HG02973 (cell line): ENCODE measurements around the gene FH.

Experiments used
- ATAC-seq: cut with Tn5 transposase; IDR thresholded peaks from one replicate; pipeline ENCODE4 v1.9.1; 2021; ENCODE audit warnings: moderate library complexity; ENCODE audit not compliant: unreplicated experiment

FH gene

DNA sequence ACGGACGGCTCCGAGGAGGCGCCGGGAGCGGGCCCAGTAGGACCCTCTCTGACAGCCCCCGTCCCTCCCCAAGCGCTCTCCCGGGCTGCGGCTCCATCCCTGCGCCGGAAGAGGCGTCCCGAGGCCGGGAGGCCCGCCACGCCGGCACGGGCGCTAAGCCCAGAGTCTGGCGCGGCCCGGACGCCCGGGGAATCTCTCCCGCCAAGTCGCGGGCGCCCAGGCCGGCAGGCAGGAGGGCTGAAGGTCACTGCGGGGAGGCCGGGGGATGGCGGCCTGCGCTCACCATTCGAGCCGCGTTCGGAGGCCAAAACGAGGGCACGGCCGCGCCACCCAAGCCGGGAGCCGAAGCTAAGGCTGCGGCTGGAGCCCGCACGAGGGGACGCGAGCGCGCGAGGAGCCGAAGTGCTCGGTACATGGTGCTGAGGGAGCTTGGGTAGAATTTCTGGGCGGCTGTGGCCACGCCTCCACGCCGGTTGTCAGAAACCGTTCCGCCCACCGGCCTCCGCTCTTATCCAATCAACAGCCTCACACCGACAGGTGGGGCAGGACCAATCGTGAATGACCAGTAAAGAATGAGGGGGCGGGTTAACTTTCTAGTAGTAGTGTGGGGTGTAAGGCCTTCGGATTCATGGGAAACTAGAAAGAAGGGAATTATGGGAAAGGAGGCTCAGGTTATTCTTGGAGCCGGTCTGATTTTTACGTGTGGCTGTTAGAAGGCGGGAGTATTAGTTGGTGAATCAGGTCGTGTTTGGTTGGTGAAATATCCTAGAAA lies at the start of gene FH:
FH (minus strand) TSS at position 448 of the 772 bp plus-strand sequence; CDS start at position 415, 33 bp downstream.
- peak; percentile 97 for ATAC-seq

DNA sequence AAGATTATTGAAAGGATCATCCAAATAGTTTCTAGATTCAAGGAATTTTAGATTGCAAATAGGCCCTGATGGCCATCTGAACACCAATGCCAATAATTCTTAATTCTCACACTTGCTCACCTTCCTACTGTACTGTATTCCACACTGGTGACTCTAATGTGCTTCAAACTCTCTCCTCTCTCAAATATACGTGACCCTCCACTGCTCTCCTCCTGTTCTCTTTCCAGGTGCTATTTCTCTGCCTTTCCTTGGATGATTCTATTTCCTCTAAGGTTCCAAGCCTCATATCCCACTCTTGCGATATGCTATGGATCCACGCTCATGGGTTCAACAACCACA lies 41.3 kb upstream of the FH start:
- ATAC-seq: no peak

- ATAC-seq: no peak
These were observed 40.7 kb upstream of the FH start for GRCh38 chr1:241560146-241560848.

DNA sequence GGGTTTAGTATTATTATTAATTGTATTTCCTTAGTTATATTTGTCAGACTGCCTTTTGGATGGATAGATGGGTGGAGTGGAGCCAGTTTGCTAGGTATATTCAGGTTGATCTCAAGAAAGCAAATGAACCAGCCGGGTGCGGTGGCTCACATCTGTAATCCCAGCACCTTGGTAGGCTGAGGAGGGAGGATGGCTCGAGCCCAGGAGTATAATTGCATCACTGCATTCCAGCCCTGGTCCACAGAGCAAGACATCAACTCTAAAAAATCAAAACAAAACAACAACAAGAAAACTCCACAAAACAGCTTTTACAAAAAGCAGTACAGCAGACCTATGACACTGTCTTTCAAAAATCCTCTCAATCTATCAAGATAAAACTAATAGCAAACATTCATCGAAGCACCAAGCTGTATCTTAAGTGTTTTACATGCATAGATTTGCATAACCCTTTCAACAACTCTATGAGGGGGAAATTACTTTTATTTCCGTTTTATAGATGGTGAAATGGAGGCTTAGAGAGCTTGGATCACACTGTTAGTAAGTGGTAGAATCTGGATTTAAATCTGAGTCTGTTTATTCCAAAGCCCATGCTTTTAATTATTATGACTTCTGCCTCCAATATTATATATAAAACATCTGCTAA lies 38.1 kb upstream of the FH start:
- no peak for ATAC-seq

DNA sequence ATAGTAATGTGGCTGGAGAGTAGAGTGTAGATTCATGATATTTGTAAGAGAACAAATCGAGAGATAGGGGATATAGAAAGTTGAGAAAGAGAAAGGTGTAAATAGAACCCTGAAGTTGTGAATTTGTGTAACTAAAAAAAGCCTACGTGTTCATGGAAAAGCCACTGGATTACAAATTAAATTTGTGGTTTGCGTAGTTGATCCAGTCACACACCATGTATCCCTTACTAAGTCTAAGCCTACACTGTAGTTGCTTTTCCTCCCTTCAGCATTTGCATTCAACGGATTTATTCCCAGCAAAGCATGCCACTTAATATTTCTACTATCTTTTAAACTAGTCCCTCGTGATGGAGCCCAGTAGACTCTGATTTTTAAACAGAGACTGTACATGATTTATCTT lies 37.5 kb upstream of the FH start:
- no peak for ATAC-seq

- ATAC-seq: no peak
These were observed 36.0 kb upstream of the FH start for GRCh38 chr1:241555526-241555925.

- ATAC-seq: no peak
These were observed 34.5 kb upstream of the FH start for GRCh38 chr1:241553886-241554592.

- ATAC-seq: peak; percentile 88
These were observed 32.4 kb upstream of the FH start for GRCh38 chr1:241551759-241552638.

- ATAC-seq: no peak
These were observed 30.8 kb upstream of the FH start for GRCh38 chr1:241550318-241550717.

DNA sequence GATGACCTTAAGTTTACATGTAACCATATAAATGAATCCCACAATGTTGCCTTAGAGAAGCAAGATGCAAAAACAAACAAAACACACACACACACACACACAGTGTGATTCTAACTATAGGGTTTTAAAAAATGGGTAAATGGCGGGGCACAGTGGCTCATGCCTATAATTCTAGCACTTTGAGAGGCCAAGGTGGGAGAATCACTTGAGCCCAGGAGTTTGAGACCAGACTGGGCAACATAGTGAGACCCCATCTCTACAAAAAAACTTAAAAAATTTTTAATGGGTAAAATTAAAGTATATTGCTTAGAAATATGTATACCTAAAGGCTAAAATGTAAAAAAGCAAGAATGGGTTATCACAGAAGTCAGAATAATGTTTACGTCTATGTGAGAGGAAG lies 28.5 kb upstream of the FH start:
- ATAC-seq: no peak

DNA sequence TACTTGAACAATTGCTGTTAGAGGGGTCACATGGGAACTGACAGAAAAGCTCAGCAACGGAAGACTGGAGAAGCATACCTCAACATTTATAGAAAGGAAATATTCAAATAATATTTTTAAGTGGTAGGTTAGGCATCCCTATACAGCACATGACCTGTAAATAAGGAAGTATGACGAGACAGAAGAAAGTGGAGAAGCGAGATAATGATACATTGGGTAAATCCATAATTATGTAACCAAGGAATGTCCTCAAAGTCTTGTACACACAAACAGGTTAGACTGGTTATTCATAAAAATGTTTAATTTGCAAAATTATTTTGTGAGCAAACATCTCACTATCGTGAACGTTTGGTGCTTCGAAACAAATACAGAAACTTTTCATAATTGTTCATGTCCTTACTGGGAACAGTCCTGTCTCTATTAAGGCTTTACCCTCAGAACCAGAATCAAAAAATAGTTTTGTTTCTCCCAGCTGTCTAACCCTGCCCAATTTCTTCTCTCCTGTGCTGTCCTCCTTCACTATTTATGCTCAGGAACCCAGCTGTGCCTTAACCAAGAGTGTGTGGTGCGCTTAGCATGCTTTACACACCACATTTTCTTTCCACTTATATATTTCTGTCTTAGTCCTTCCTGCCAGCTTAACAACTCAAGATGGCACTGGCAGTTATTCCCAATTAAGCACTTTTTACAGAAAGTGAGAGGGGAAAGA lies 22.8 kb upstream of the FH start:
- ATAC-seq: no peak

GRCh38 chr1:241536969-241537368 lies 17.4 kb upstream of the FH start:
- no peak for ATAC-seq

GRCh38 chr1:241536304-241536703 lies 16.7 kb upstream of the FH start:
- ATAC-seq: no peak

- ATAC-seq: no peak
These were observed 14.0 kb upstream of the FH start for GRCh38 chr1:241533326-241534115.

- peak; percentile 62 for ATAC-seq
These were observed 13.3 kb upstream of the FH start for GRCh38 chr1:241532864-241533263.

GRCh38 chr1:241532162-241532531 lies 12.6 kb upstream of the FH start, which contains the start of gene KMO:
KMO (plus strand) TSS chr1:241532378; CDS start chr1:241532445, 67 bp downstream.
- ATAC-seq: peak; percentile 26

- peak; percentile 63 for ATAC-seq
These were observed 11.9 kb upstream of the FH start for GRCh38 chr1:241531195-241532161.

- no peak for ATAC-seq
These were observed 7.6 kb upstream of the FH start for GRCh38 chr1:241527146-241527545.
